K562 (cell line): ENCODE data around the gene CUL5. TPM values are rescaled to one million over a fixed set of nuclear protein-coding genes. Genes with fewer than 3 reads are reported as not detected.

Experiments used
- ATAC-seq: fragments of 200-7000 bp; cut with Tn5 transposase; 3 replicates; pipeline ENCODE4 v1.9.1; 2020; ENCODE audit warnings: moderate library complexity
- BruUV-seq: library from RNA; stranded (reverse); fragments of 400-500 nt; replicated peaks from 2 replicates; lab custom pipeline; 2021; lab: Mats Ljungman, UMichigan
- CTCF ChIA-PET: fragments of 300-600 bp; formaldehyde crosslinking; extraction: SDS; loops from one replicate; lab custom pipeline; 2021; ENCODE audit warnings: low intra/inter-chr PET ratio; lab: Yijun Ruan, JAX
- POLR2A ChIA-PET: fragments of 300-600, 350-650 bp; sonication (Branson Sonifier 250); formaldehyde crosslinking; extraction: SDS; loops from one replicate; lab custom pipeline; 2021; ENCODE audit warnings: antibody characterized with exemption, inconsistent platforms; lab: Yijun Ruan, JAX
- DNase-seq, 4 experiments: peaks; one replicate each; pipeline versions ENCODE4 v3.0.0 to v3.0.0-alpha.2; 2011 to 2018; ENCODE audit warnings: low spot score in 3 of 4, mixed read lengths in 3 of 4; ENCODE audit errors: extremely low read depth in 1 of 4
- FAIRE-seq: peaks from 2 replicates; lab custom pipeline; 2011; peaks lifted over from hg19 to GRCh38; lab: Jason Lieb, UNC
- H2AFZ ChIP-seq: 2 replicates; pipeline ENCODE4 v1.6.0; 2011; ENCODE audit warnings: low read depth, low read length, control low read depth, inconsistent platforms
- H3K27ac ChIP-seq: fragments of 200-600 bp; 3 replicates; pipeline ENCODE4 v1.8.0; 2011; ENCODE audit warnings: low read depth, mild to moderate bottlenecking, control low read depth, inconsistent platforms, low read length, moderate library complexity, mixed read lengths; ENCODE audit errors: extremely low read depth
- H3K27me3 ChIP-seq, 2 experiments: fragments of 300-600 bp in 1 of 2; 2 replicates in 1 of 2; 3 replicates in 1 of 2; pipeline versions ENCODE4 v1.6.0 to v1.8.0; 2011; ENCODE audit warnings: inconsistent platforms in 2 of 2, low read length in 2 of 2, mild to moderate bottlenecking in 1 of 2, mixed read lengths in 1 of 2, moderate library complexity in 1 of 2; ENCODE audit not compliant: control insufficient read depth in 2 of 2, insufficient read depth in 2 of 2
- H3K36me3 ChIP-seq: fragments of 300-600 bp; 3 replicates; pipeline ENCODE4 v1.8.0; 2011; ENCODE audit warnings: mild to moderate bottlenecking, low read length, inconsistent platforms; ENCODE audit not compliant: control insufficient read depth, insufficient read depth
- H3K4me1 ChIP-seq, 2 experiments: fragments of 200-600 bp in 1 of 2; replicated peaks in 1 of 2; 2 replicates in 1 of 2; 3 replicates in 1 of 2; pipeline versions ENCODE4 v1.5.1 to v1.8.0; 2011; ENCODE audit warnings: inconsistent platforms in 2 of 2, low read length in 2 of 2, mild to moderate bottlenecking in 1 of 2, mixed read lengths in 1 of 2, moderate library complexity in 1 of 2; ENCODE audit not compliant: control insufficient read depth in 2 of 2, insufficient read depth in 2 of 2
- H3K4me2 ChIP-seq: 2 replicates; pipeline ENCODE4 v1.6.1; 2011; ENCODE audit warnings: low read length, control low read depth, inconsistent platforms, mixed read lengths; ENCODE audit not compliant: insufficient read depth
- H3K4me3 ChIP-seq: fragments of 200-600 bp; sonication (generic), shearing (Covaris generic); 2 replicates; pipeline ENCODE4 v1.5.1; 2016; ENCODE audit warnings: control low read depth, inconsistent platforms
- H3K79me2 ChIP-seq: fragments of 200-600 bp; 3 replicates; pipeline ENCODE4 v1.8.0; 2011; ENCODE audit warnings: low read length, inconsistent platforms; ENCODE audit not compliant: control insufficient read depth, insufficient read depth
- H3K9ac ChIP-seq, 2 experiments: 2 replicates each; pipeline versions ENCODE4 v1.6.0 to v1.6.1; 2011; ENCODE audit warnings: low read depth in 2 of 2, low read length in 2 of 2, control low read depth in 1 of 2, inconsistent platforms in 1 of 2, mild to moderate bottlenecking in 1 of 2, mixed read lengths in 1 of 2; ENCODE audit not compliant: insufficient read depth in 1 of 2
- H3K9me1 ChIP-seq: one replicate; pipeline ENCODE4 v1.6.0; 2011; ENCODE audit warnings: inconsistent platforms, mild to moderate bottlenecking, low read length, moderate library complexity; ENCODE audit not compliant: control insufficient read depth, insufficient read depth
- H3K9me3 ChIP-seq: replicated peaks from 2 replicates; pipeline ENCODE4 v1.5.1; 2011; ENCODE audit warnings: low read depth, low read length, inconsistent platforms; ENCODE audit not compliant: control insufficient read depth, insufficient read depth
- H4K20me1 ChIP-seq: replicated peaks from 2 replicates; pipeline ENCODE4 v1.6.1; 2011; ENCODE audit warnings: low read length, inconsistent platforms, mixed read lengths; ENCODE audit not compliant: control insufficient read depth, insufficient read depth
- DEAF1 ChIP-seq: fragments of 450-650 bp; formaldehyde crosslinking; IDR thresholded peaks from 2 replicates; pipeline ENCODE4 v1.4.0; 2020; ENCODE audit warnings: mild to moderate bottlenecking, moderate library complexity
- ETV1 ChIP-seq: fragments of 450-650 bp; conservative IDR thresholded peaks from 2 replicates; pipeline ENCODE4 v1.6.1; 2016; ENCODE audit warnings: missing genetic modification characterization, control low read depth, low read depth, missing compliant biosample characterization
- GATAD2A ChIP-seq: fragments of 450-650 bp; IDR thresholded peaks from 2 replicates; pipeline ENCODE4 v1.6.1; 2017
- GTF2B ChIP-seq: IDR thresholded peaks from 2 replicates; pipeline ENCODE4 v1.6.1; 2011; ENCODE audit not compliant: insufficient read length; ENCODE audit errors: extremely low read depth
- HDAC3 ChIP-seq: fragments of 450-650 bp; IDR thresholded peaks from 2 replicates; pipeline ENCODE4 v1.6.1; 2018; ENCODE audit warnings: borderline replicate concordance, mild to moderate bottlenecking, moderate library complexity; ENCODE audit not compliant: partially characterized antibody
- HMG20B ChIP-seq: fragments of 250-450 bp; sonication (Bioruptor Pico); IDR thresholded peaks from 2 replicates; pipeline ENCODE4 v1.5.0; 2021; ENCODE audit warnings: mild to moderate bottlenecking
- KDM5B ChIP-seq: fragments of 200-600 bp; sonication (generic); IDR thresholded peaks from 2 replicates; pipeline ENCODE4 v1.6.1; 2012; ENCODE audit warnings: low read depth, mild to moderate bottlenecking, moderate library complexity, low read length, control low read depth, inconsistent platforms; ENCODE audit not compliant: insufficient replicate concordance
- PCBP2 ChIP-seq: fragments of 200-400 bp; formaldehyde crosslinking; IDR thresholded peaks from 2 replicates; pipeline ENCODE4 v1.6.1; 2018; ENCODE audit warnings: low read length, low read depth, mild to moderate bottlenecking, moderate library complexity; ENCODE audit not compliant: poor library complexity, severe bottlenecking
- SIN3A ChIP-seq, 2 experiments: fragments of 150-350 bp in 1 of 2; IDR thresholded peaks; 2 replicates each; pipeline ENCODE4 v1.6.1; 2011 to 2016; ENCODE audit warnings: borderline replicate concordance in 2 of 2, low read depth in 2 of 2, low read length in 2 of 2, mild to moderate bottlenecking in 2 of 2, moderate library complexity in 2 of 2; ENCODE audit not compliant: control insufficient read depth in 1 of 2
- TAF15 ChIP-seq: fragments of 200-400 bp; formaldehyde crosslinking; IDR thresholded peaks from 2 replicates; pipeline ENCODE4 v1.6.1; 2017; ENCODE audit warnings: mild to moderate bottlenecking, low read depth, low read length, moderate library complexity
- TARDBP ChIP-seq: fragments of 450-650 bp; IDR thresholded peaks from 2 replicates; pipeline ENCODE4 v1.6.1; 2016
- TCF15 ChIP-seq: fragments of 250-450 bp; sonication (Bioruptor Pico); IDR thresholded peaks from 2 replicates; pipeline ENCODE4 v1.8.0; 2022; ENCODE audit warnings: moderate library complexity, mild to moderate bottlenecking, inconsistent platforms
- TRIM28 ChIP-seq: fragments of 450-650 bp; IDR thresholded peaks from 2 replicates; pipeline ENCODE4 v1.6.1; 2017
- ZC3H4 ChIP-seq: sonication (generic); formaldehyde crosslinking; IDR thresholded peaks from 2 replicates; pipeline ENCODE4 v1.9.0; 2021; ENCODE audit warnings: missing genetic modification reagents, borderline replicate concordance
- WGBS: fragments of 100-300 bp; shearing (Covaris generic); methylation state at CpG from one replicate; pipeline ENCODE4 v1.1.6; 2016; ENCODE audit warnings: low coverage, mixed read lengths; ENCODE audit not compliant: insufficient coverage; ENCODE audit errors: missing lambda C conversion rate; 5-methylcytosine and 5-hydroxymethylcytosine counted together
- in situ Hi-C: fragments of 300-500 bp; cut with MboI; formaldehyde crosslinking; loops from 4 replicates; pipeline ENCODE4 v1.15.0; 2018; ENCODE audit warnings: inconsistent platforms, mixed read lengths
- intact Hi-C: fragments of 100-400 bp; cut with micrococcal nuclease; formaldehyde crosslinking; loops from 2 replicates; pipeline ENCODE4 v1.14.2; 2022
- polyA plus RNA-seq, 8 experiments: library from polyadenylated mRNA; depleted of rRNA in 4 of 8; stranded (reverse) in 5 of 8; unstranded in 3 of 8; fragments of >200 nt; fragmentation: Nextera tagmentation in 2 of 8; fragmentation: Illumina TruSeq in 1 of 8; extraction: Ambion mirVana in 2 of 8; extraction: Trizol in 1 of 8; gene quantifications; 2 replicates each; pipeline versions ENCODE4 v1.2.1 to v1.2.3, GENCODE V29; 2011 to 2014; ENCODE audit warnings: inconsistent platforms in 1 of 8, missing spikeins in 1 of 8
- total RNA-seq, 7 experiments: library from RNA; depleted of rRNA in 6 of 7; stranded (reverse); fragments of >200 nt in 6 of 7; fragmentation: Illumina TruSeq in 2 of 7; extraction: Trizol in 2 of 7; gene quantifications; 2 replicates each; pipeline versions ENCODE4 v1.2.1 to v1.2.3, GENCODE V29; 2011 to 2021; ENCODE audit warnings: low replicate concordance in 1 of 7

CUL5 gene
- total and polyA plus RNA-seq, 9 of the 15 experiments (the other 6 are each of a cell fraction or from before 2014, with no cell fraction given), result 14.3 to 45.9 (median 23.0) TPM

GRCh38 chr11:108097179-108097578 lies 88.5 kb downstream of the CUL5 start (continued):
- TF ChIP-seq TCF15 (CRISPR knock-in tag) (no peak), ETV1 (tag) (no peak)
- TF ChIP-seq, all 486 proteins: peak for 0

DNA sequence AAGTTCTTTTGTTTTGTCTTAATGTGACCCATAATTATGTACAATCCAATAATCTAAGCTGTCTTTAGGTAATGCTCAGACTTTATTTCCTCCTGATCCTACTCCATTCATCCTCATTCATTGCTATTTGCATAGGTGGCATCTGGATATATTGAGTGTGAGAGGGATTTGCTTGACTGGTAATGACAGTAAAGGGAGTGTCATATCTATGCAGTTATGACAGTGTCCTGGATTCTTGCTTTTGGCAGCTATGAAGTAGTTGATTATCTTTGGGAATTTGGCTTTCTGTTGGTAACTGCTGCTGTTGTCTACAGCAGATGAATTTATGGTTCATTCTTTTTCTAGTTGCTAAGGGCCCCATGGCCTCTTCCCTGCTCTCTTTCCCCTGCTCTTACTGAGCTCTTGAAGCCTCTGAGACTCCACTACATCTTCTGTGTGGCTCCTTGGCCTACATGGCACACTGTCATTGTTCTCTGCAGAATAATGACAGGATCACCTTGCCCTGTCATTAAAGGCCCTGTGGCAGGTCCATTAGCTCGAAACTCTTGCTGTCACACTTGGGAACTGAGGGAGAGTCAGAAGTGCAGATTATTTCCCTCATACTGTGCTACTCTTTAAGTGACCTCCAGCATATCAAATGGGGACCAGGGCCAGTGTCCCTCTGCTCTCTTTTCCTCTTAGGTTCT lies 92.5 kb downstream of the CUL5 start:
- in situ Hi-C loops, result no loop called here
- Histone ChIP-seq H3K4me1 (no peaks in the 10 kb centered on the region), H3K9me3 (no peaks in the 10 kb centered on the region), H3K9me1 (no peaks in the 10 kb centered on the region), H3K27me3 (no peaks in the 10 kb centered on the region), H3K4me2 (no peak overlapping the region), H3K9ac (no peak overlapping the region), H3K4me3 (no peak overlapping the region), H2AFZ (no peak overlapping the region), H3K27ac (no peak overlapping the region), H3K36me3 (peaks cover 75% of the 10 kb centered on the region), H3K79me2 (no peaks in the 10 kb centered on the region), H4K20me1 (no peaks in the 10 kb centered on the region)
- WGBS, result 92% methylated on average over 1 of the region's 1 CpG
- ATAC-seq (no peak), FAIRE-seq (no peak), DNase-seq (no peak)
- POLR2A ChIA-PET, result no interaction called here
- TF ChIP-seq TARDBP (no peak), DEAF1 (no peak), GATAD2A (no peak), SIN3A (IDR thresholded peaks at IDR 0.05; ENCODE audit: borderline replicate concordance in 2 of 2, control insufficient read depth in 1 of 2, low read depth in 2 of 2, low read length in 2 of 2) (no peak), KDM5B (no peak), HMG20B (no peak), ZC3H4 (CRISPR knock-in tag) (no peak), GTF2B (no peak), TRIM28 (no peak), TAF15 (no peak), HDAC3 (no peak), PCBP2 (no peak)
- no TSS peak for BruUV-seq
- CTCF ChIA-PET, result no interaction called here
- intact Hi-C loops, result no loop called here
